Ramos (cell line): ENCODE measurements around the gene ST6GAL2.

Source experiments
- in situ Hi-C: fragments of 300-500 bp; cut with MboI; formaldehyde crosslinking; loops from one replicate; pipeline ENCODE4 v1.14.3; 2022; ENCODE audit warnings: low sequenced_read_pairs; ENCODE audit not compliant: unreplicated experiment

Gene ST6GAL2

GRCh38 chr2:106866641-106867040 lies 19.3 kb downstream of the ST6GAL2 start:
- in situ Hi-C loops, result no loop called here

GRCh38 chr2:106864051-106864450 lies 21.9 kb downstream of the ST6GAL2 start:
- in situ Hi-C loops, result no loop called here

- in situ Hi-C loops, result no loop called here
Observed at GRCh38 chr2:106863387-106863786, 22.6 kb downstream of the ST6GAL2 start.

- in situ Hi-C loops, result no loop called here
Observed at GRCh38 chr2:106859498-106859897, 26.5 kb downstream of the ST6GAL2 start.

- in situ Hi-C loops, result no loop called here
Observed at GRCh38 chr2:106858810-106859209, 27.2 kb downstream of the ST6GAL2 start.

GRCh38 chr2:106857882-106858478 lies 28.0 kb downstream of the ST6GAL2 start:
- in situ Hi-C loops, result no loop called here

GRCh38 chr2:106853631-106854030 lies 32.3 kb downstream of the ST6GAL2 start:
- in situ Hi-C loops, result no loop called here

GRCh38 chr2:106851881-106852501 lies 34.0 kb downstream of the ST6GAL2 start:
- in situ Hi-C loops, result no loop called here

- in situ Hi-C loops, result no loop called here
Observed at GRCh38 chr2:106851087-106851874, 34.7 kb downstream of the ST6GAL2 start.

- in situ Hi-C loops, result no loop called here
Observed at GRCh38 chr2:106849253-106849652, 36.7 kb downstream of the ST6GAL2 start.

GRCh38 chr2:106847366-106847765 lies 38.6 kb downstream of the ST6GAL2 start:
- in situ Hi-C loops, result no loop called here

GRCh38 chr2:106845716-106846115 lies 40.3 kb downstream of the ST6GAL2 start:
- in situ Hi-C loops, result no loop called here

- in situ Hi-C loops, result no loop called here
Observed at GRCh38 chr2:106843910-106844250, 42.1 kb downstream of the ST6GAL2 start.

GRCh38 chr2:106843001-106843909 lies 42.7 kb downstream of the ST6GAL2 start:
- in situ Hi-C loops, result no loop called here

GRCh38 chr2:106841886-106842645 lies 43.9 kb downstream of the ST6GAL2 start:
- in situ Hi-C loops, result no loop called here

GRCh38 chr2:106840818-106841217 lies 45.1 kb downstream of the ST6GAL2 start:
- in situ Hi-C loops, result no loop called here

- in situ Hi-C loops, result no loop called here
Observed at GRCh38 chr2:106839849-106840595, 45.9 kb downstream of the ST6GAL2 start.

- in situ Hi-C loops, result no loop called here
Observed at GRCh38 chr2:106833256-106833655, 52.7 kb downstream of the ST6GAL2 start.
